H1 (cell line): ENCODE measurements around the gene TK2. TPM values are rescaled to one million over a fixed set of nuclear protein-coding genes. Genes with fewer than 3 reads are reported as not detected.

ENCODE experiments used
- CTCF ChIA-PET: fragments of 300-600 bp; sonication (Branson Sonifier 250); formaldehyde crosslinking; loops from one replicate; lab custom pipeline; 2021; ENCODE audit not compliant: partially characterized antibody; lab: Charles Lee
- POLR2A ChIA-PET: fragments of 300-600 bp; sonication (Branson Sonifier 250); formaldehyde crosslinking; loops from one replicate; lab custom pipeline; 2021; ENCODE audit warnings: inconsistent platforms; ENCODE audit not compliant: partially characterized antibody; lab: Charles Lee
- DNase-seq, 2 experiments: peaks; one replicate each; pipeline versions ENCODE4 v3.0.0 to v3.0.0-alpha.2; 2010 to 2022; ENCODE audit warnings: low spot score in 2 of 2, low read depth in 1 of 2, mixed read lengths in 1 of 2
- FAIRE-seq: peaks from 2 replicates; lab custom pipeline; 2011; peaks lifted over from hg19 to GRCh38; lab: Jason Lieb, UNC
- H2AFZ ChIP-seq: 2 replicates; pipeline ENCODE4 v1.8.1; 2012; ENCODE audit warnings: low read length, inconsistent platforms
- H2AK5ac ChIP-seq: 2 replicates; pipeline ENCODE4 v1.6.1; 2013; ENCODE audit warnings: low read depth, low read length
- H2BK120ac ChIP-seq: replicated peaks from 2 replicates; pipeline ENCODE3; 2013; ENCODE audit warnings: low read depth, low read length, inconsistent platforms
- H2BK12ac ChIP-seq: 2 replicates; pipeline ENCODE4 v1.6.1; 2013; ENCODE audit warnings: low read depth, low read length
- H2BK15ac ChIP-seq: 2 replicates; pipeline ENCODE4 v1.6.1; 2013; ENCODE audit warnings: low read length
- H2BK20ac ChIP-seq: 2 replicates; pipeline ENCODE4 v1.6.1; 2013; ENCODE audit warnings: low read length
- H2BK5ac ChIP-seq: 2 replicates; pipeline ENCODE4 v1.6.1; 2013; ENCODE audit warnings: low read depth, low read length
- H3K14ac ChIP-seq: 2 replicates; pipeline ENCODE4 v1.6.1; 2013; ENCODE audit warnings: inconsistent platforms; ENCODE audit not compliant: insufficient read length
- H3K18ac ChIP-seq: 2 replicates; pipeline ENCODE4 v1.6.1; 2013; ENCODE audit warnings: low read length; ENCODE audit errors: extremely low read depth
- H3K23ac ChIP-seq: 2 replicates; pipeline ENCODE4 v1.6.1; 2013; ENCODE audit warnings: inconsistent platforms; ENCODE audit not compliant: insufficient read length
- H3K23me2 ChIP-seq: 2 replicates; pipeline ENCODE4 v1.6.1; 2013; ENCODE audit warnings: low read depth, low read length
- H3K27ac ChIP-seq: 2 replicates; pipeline ENCODE4 v1.6.1; 2011; ENCODE audit warnings: low read depth, low read length, inconsistent platforms
- H3K27me3 ChIP-seq, 4 experiments: replicated peaks in 1 of 4; 1 replicate in 1 of 4; 2 replicates in 3 of 4; pipeline versions ENCODE4 v1.6.1 to v1.8.1; 2011 to 2013; ENCODE audit warnings: low read length in 3 of 4, mild to moderate bottlenecking in 3 of 4, inconsistent platforms in 2 of 4, mixed read lengths in 2 of 4, moderate library complexity in 1 of 4; ENCODE audit not compliant: control insufficient read depth in 3 of 4, insufficient read depth in 3 of 4; ENCODE audit errors: extremely low read depth in 1 of 4
- H3K36me3 ChIP-seq, 4 experiments: 2 replicates each; pipeline versions ENCODE4 v1.6.1 to v1.8.1; 2011 to 2013; ENCODE audit warnings: mild to moderate bottlenecking in 4 of 4, low read length in 3 of 4, moderate library complexity in 2 of 4, control low read depth in 1 of 4, inconsistent platforms in 1 of 4; ENCODE audit not compliant: insufficient read depth in 4 of 4, control insufficient read depth in 2 of 4
- H3K4ac ChIP-seq: replicated peaks from 2 replicates; pipeline ENCODE3; 2013; ENCODE audit warnings: low read length, low read depth, mixed read lengths, inconsistent platforms; ENCODE audit not compliant: insufficient read length
- H3K4me1 ChIP-seq, 4 experiments: replicated peaks in 1 of 4; 1 replicate in 1 of 4; 2 replicates in 3 of 4; pipeline versions ENCODE4 v1.6.1 to v1.8.1; 2011 to 2013; ENCODE audit warnings: low read length in 3 of 4, inconsistent platforms in 2 of 4, mixed read lengths in 1 of 4; ENCODE audit not compliant: insufficient read depth in 4 of 4, control insufficient read depth in 3 of 4
- H3K4me2 ChIP-seq, 2 experiments: 2 replicates each; pipeline versions ENCODE4 v1.6.1 to v1.8.1; 2011 to 2013; ENCODE audit warnings: low read depth in 2 of 2, low read length in 2 of 2, control low read depth in 1 of 2, inconsistent platforms in 1 of 2, mild to moderate bottlenecking in 1 of 2; ENCODE audit not compliant: insufficient read depth in 1 of 2
- H3K4me3 ChIP-seq, 4 experiments: fragments of 200-600, 300-600 bp in 1 of 4; sonication (generic), shearing (Covaris generic), sonication (Bioruptor Twin) in 1 of 4; 2 replicates each; pipeline versions ENCODE4 v1.5.1 to v1.8.1; 2011 to 2016; ENCODE audit warnings: low read length in 4 of 4, low read depth in 3 of 4, control low read depth in 2 of 4, inconsistent platforms in 2 of 4, mild to moderate bottlenecking in 2 of 4, mixed read lengths in 1 of 4, moderate library complexity in 1 of 4; ENCODE audit not compliant: insufficient read depth in 2 of 4; ENCODE audit errors: extremely low read depth in 1 of 4
- H3K56ac ChIP-seq: replicated peaks from 2 replicates; pipeline ENCODE3; 2013; ENCODE audit warnings: low read depth, mild to moderate bottlenecking, mixed read lengths, low read length, inconsistent platforms; ENCODE audit not compliant: insufficient read length
- H3K79me1 ChIP-seq: 2 replicates; pipeline ENCODE4 v1.6.1; 2013; ENCODE audit warnings: low read depth, low read length, control low read depth
- H3K79me2 ChIP-seq, 2 experiments: 2 replicates each; pipeline versions ENCODE4 v1.6.1 to v1.8.1; 2012 to 2013; ENCODE audit warnings: low read length in 2 of 2, mild to moderate bottlenecking in 2 of 2, inconsistent platforms in 1 of 2; ENCODE audit not compliant: insufficient read depth in 2 of 2, control insufficient read depth in 1 of 2
- H3K9ac ChIP-seq, 4 experiments: replicated peaks in 1 of 4; 1 replicate in 1 of 4; 2 replicates in 3 of 4; pipeline versions ENCODE4 v1.6.1 to v1.8.1; 2011 to 2013; ENCODE audit warnings: low read depth in 3 of 4, low read length in 3 of 4, control low read depth in 2 of 4, mild to moderate bottlenecking in 2 of 4, moderate library complexity in 2 of 4, inconsistent platforms in 1 of 4; ENCODE audit errors: extremely low read depth in 1 of 4
- H3K9me3 ChIP-seq, 2 experiments: 2 replicates each; pipeline versions ENCODE4 v1.6.1 to v1.8.1; 2012 to 2013; ENCODE audit warnings: mild to moderate bottlenecking in 2 of 2, moderate library complexity in 2 of 2, control low read depth in 1 of 2, inconsistent platforms in 1 of 2, low read depth in 1 of 2, low read length in 1 of 2, mixed read lengths in 1 of 2; ENCODE audit not compliant: insufficient read depth in 2 of 2
- H4K20me1 ChIP-seq, 2 experiments: replicated peaks in 1 of 2; 2 replicates each; pipeline versions ENCODE3 to v1.8.1; 2011 to 2013; ENCODE audit warnings: inconsistent platforms in 2 of 2, low read length in 2 of 2, mild to moderate bottlenecking in 1 of 2; ENCODE audit not compliant: insufficient read depth in 2 of 2, control insufficient read depth in 1 of 2
- H4K5ac ChIP-seq: 2 replicates; pipeline ENCODE4 v1.6.1; 2013; ENCODE audit warnings: low read length, low read depth, mixed read lengths, inconsistent platforms; ENCODE audit not compliant: insufficient read length
- H4K8ac ChIP-seq: 2 replicates; pipeline ENCODE4 v1.8.0; 2013; ENCODE audit warnings: mild to moderate bottlenecking, moderate library complexity, low read length, inconsistent platforms; ENCODE audit not compliant: insufficient read depth; ENCODE audit errors: extremely low read depth
- H4K91ac ChIP-seq: replicated peaks from 2 replicates; pipeline ENCODE3; 2013; ENCODE audit warnings: low read length, mixed read lengths, inconsistent platforms; ENCODE audit not compliant: insufficient read length
- ASH2L ChIP-seq: fragments of 200-600, 300-600 bp; sonication (generic); IDR thresholded peaks from one replicate; pipeline ENCODE4 v1.7.1; 2017; ENCODE audit warnings: low read length
- WGBS, 2 experiments: shearing (Covaris generic) in 1 of 2; methylation state at CpG; one replicate each; pipeline versions ENCODE4 v1.1.6 to v1.1.7; 2013 to 2015; ENCODE audit warnings: low lambda C conversion rate in 2 of 2, mixed read lengths in 2 of 2, inconsistent platforms in 1 of 2, low coverage in 1 of 2, missing lambda C conversion rate in 1 of 2; ENCODE audit not compliant: insufficient replicate concordance in 2 of 2, insufficient coverage in 1 of 2, insufficient read length in 1 of 2; ENCODE audit errors: extremely low coverage in 1 of 2, missing lambda C conversion rate in 1 of 2; 5-methylcytosine and 5-hydroxymethylcytosine counted together
- polyA plus RNA-seq, 7 experiments: library from polyadenylated mRNA; depleted of rRNA in 3 of 7; stranded (reverse) in 5 of 7; unstranded in 2 of 7; fragments of >200 nt in 5 of 7; fragments of 200-250 nt in 2 of 7; gene quantifications; 1 replicate in 5 of 7; 2 replicates in 1 of 7; 4 replicates in 1 of 7; pipeline versions ENCODE4 v1.2.1 to v1.2.3, GENCODE V29; 2011 to 2013; ENCODE audit warnings: missing spikeins in 2 of 7, mixed read lengths in 2 of 7
- total RNA-seq: library from RNA; stranded (reverse); fragmentation: NEBNext Ultra II Directional; extraction: Animal tissue kit (Norgen Biotek cat#: 25700); gene quantifications from 2 replicates; pipeline ENCODE4 v1.2.1, GENCODE V29; 2021

The TK2 gene
- total and polyA plus RNA-seq, 2 of the 8 experiments (the other 6 are each of a cell fraction or from before 2014, with no cell fraction given): 2.7 to 3.6 TPM

GRCh38 chr16:66517586-66518263, 32.2 kb downstream of the TK2 start:
- H3K4ac ChIP-seq: no peak overlapping the region
- H2AK5ac ChIP-seq: no peak overlapping the region
- H2BK20ac ChIP-seq: no peak overlapping the region
- H4K91ac ChIP-seq: no peak overlapping the region
- H3K18ac ChIP-seq: no peak overlapping the region
- H2AFZ ChIP-seq: no peak overlapping the region
- FAIRE-seq (no peak), DNase-seq (no peak)
- no peak overlapping the region for H3K56ac ChIP-seq
- no peak overlapping the region for H2BK5ac ChIP-seq
- peaks cover 0 to 9% (median 2%) of the 10 kb centered on the region in 4 experiments; a peak in 4 of 7 replicates for H3K4me1 ChIP-seq
- POLR2A ChIA-PET: interaction anchor here (1.0 kb wide), 1 partner anchor 15 kb away, joined by 3 read pairs; no protein-coding TSS in a partner anchor
- H4K20me1 ChIP-seq: no peaks in the 10 kb centered on the region
- H3K9me3 ChIP-seq: no peaks in the 10 kb centered on the region
- no peak overlapping the region for H3K4me2 ChIP-seq
- H3K36me3 ChIP-seq: no peaks in the 10 kb centered on the region
- H4K5ac ChIP-seq: no peak overlapping the region
- H3K23me2 ChIP-seq: no peaks in the 10 kb centered on the region
- no peak overlapping the region for H4K8ac ChIP-seq
- no peaks in the 10 kb centered on the region for H3K79me2 ChIP-seq
- H3K27ac ChIP-seq: no peak overlapping the region
- no peak overlapping the region for H3K23ac ChIP-seq
- WGBS, 2 experiments: 84% methylated on average over 8 of the region's 8 CpGs; no CpG with 5 or more reads in 1 of the 2 experiments
- CTCF ChIA-PET: interaction anchor here (0.8 to 1.4 kb wide), 4 partner anchors 10 to 40 kb away, joined by 3 to 6 read pairs (median 4); no protein-coding TSS in a partner anchor
- H3K27me3 ChIP-seq: no peaks in the 10 kb centered on the region
- no peak for TF ChIP-seq ASH2L
- no peak overlapping the region for H2BK120ac ChIP-seq
- H3K9ac ChIP-seq: no peak overlapping the region
- H3K4me3 ChIP-seq: no peak overlapping the region
- H3K79me1 ChIP-seq: no peaks in the 10 kb centered on the region
- no peak overlapping the region for H2BK15ac ChIP-seq
- H3K14ac ChIP-seq: no peak overlapping the region
- H2BK12ac ChIP-seq: no peak overlapping the region
